ENCODE measurements around the gene C1orf159. TPM values are rescaled to one million over a fixed set of nuclear protein-coding genes. Genes with fewer than 3 reads are reported as not detected.
A peak's percentile ranks its signal among the peaks of the same experiment; 100 is the strongest.

Gene C1orf159
- total and polyA plus RNA-seq, 2 donors (not counting 1 experiment from before 2014, with no cell fraction given): 23.0 to 25.6 TPM

GRCh38 chr1:1069056-1069710, 46.7 kb downstream of the C1orf159 start:
- Mint-ChIP-seq H3K27me3 (no peaks in the 10 kb centered on the region), H3K9me3 (ENCODE audit: insufficient read depth) (no peaks in the 10 kb centered on the region), H3K27ac (peak overlapping the region; percentile 92), H3K4me1 (peaks cover 25% of the 10 kb centered on the region), H3K4me3 (peak overlapping the region; percentile 86)
- 6% methylated on average over 68 of the region's 75 CpGs for WGBS (ENCODE audit: insufficient coverage)
- Histone ChIP-seq H3K4me3 (ENCODE audit: control extremely low read depth in 1 of 5, extremely low read depth in 1 of 5, insufficient read depth in 1 of 5, low read depth in 2 of 5, low read length in 4 of 5) (peak overlapping the region in 4 of 5 experiments; percentile 56 to 71 (median 67)), H3K4me1 (ENCODE audit: control insufficient read depth in 2 of 2, insufficient read depth in 2 of 2, low read length in 2 of 2) (peaks cover 28 to 31% of the 10 kb centered on the region in 2 donors), H3K27ac (ENCODE audit: low read length in 2 of 2) (peak overlapping the region; percentile 73 to 77), H3K27me3 (replicated peaks in 1 of 4; ENCODE audit: control extremely low read depth in 1 of 4, control insufficient read depth in 3 of 4, insufficient read depth in 4 of 4, low read length in 3 of 4) (peaks cover 0 to 11% (median 2%) of the 10 kb centered on the region in 4 experiments), H3K9me3 (ENCODE audit: control extremely low read depth in 1 of 3, control insufficient read depth in 2 of 3, insufficient read depth in 1 of 3, low read length in 2 of 3) (peaks cover 0 to 9% (median 0%) of the 10 kb centered on the region in 3 donors), H4K20me1 (ENCODE audit: control insufficient read depth, insufficient read depth, low read length, poor library complexity, severe bottlenecking) (peaks cover 13% of the 10 kb centered on the region), H3K4me2 (replicated peaks; ENCODE audit: low read depth, low read length, poor library complexity, severe bottlenecking) (peak overlapping the region; percentile 97), H3K36me3 (replicated peaks in 1 of 2; ENCODE audit: control extremely low read depth in 1 of 2, control insufficient read depth in 1 of 2, extremely low read depth in 1 of 2, insufficient read depth in 2 of 2, low read length in 1 of 2) (no peaks in the 10 kb centered on the region), H2AFZ (ENCODE audit: insufficient read depth, low read depth, low read length, poor library complexity, severe bottlenecking) (peak overlapping the region; percentile 72), H3K9ac (ENCODE audit: low read length) (peak overlapping the region; percentile 87), H3K79me2 (ENCODE audit: control insufficient read depth, insufficient read depth, low read length) (no peaks in the 10 kb centered on the region)
- intact Hi-C loops (cut with micrococcal nuclease): loop anchor here (1.0 to 10.0 kb wide), 3 partner anchors 10 to 54 kb away; partner anchors contain the start of genes C1orf159 and ISG15
- POLR2A ChIA-PET: interaction anchor here (0.6 to 1.2 kb wide), 4 partner anchors 10 to 68 kb away, joined by 3 to 5 read pairs (median 4); no protein-coding TSS in a partner anchor
- DNase-seq: peak; percentile 96
- CTCF ChIA-PET: interaction anchor here (1.0 to 1.3 kb wide), 2 partner anchors 36 to 50 kb away, joined by 3 to 4 read pairs; partner anchors contain the start of gene AGRN
- peak; percentile 50 for ATAC-seq (ENCODE audit: low read depth)
- TF ChIP-seq CTCF (IDR thresholded peaks at IDR 0.05): no peak
- no peak for TF ChIP-seq EZH2 (IDR thresholded peaks at IDR 0.05; ENCODE audit: borderline replicate concordance, insufficient read depth, low read depth, low read length, poor library complexity, severe bottlenecking)
